IPS-20b (cell line): ENCODE measurements around the gene DVL1.

ENCODE experiments used
- H3K27ac ChIP-seq: one replicate; pipeline ENCODE4 v1.5.1; 2013; ENCODE audit warnings: low read length
- H3K27me3 ChIP-seq: 2 replicates; pipeline ENCODE4 v1.6.1; 2013; ENCODE audit warnings: mild to moderate bottlenecking, low read length, inconsistent platforms; ENCODE audit not compliant: insufficient read depth
- H3K36me3 ChIP-seq: 2 replicates; pipeline ENCODE4 v1.6.1; 2013; ENCODE audit warnings: low read depth, mild to moderate bottlenecking, inconsistent platforms, low read length, moderate library complexity; ENCODE audit not compliant: insufficient read depth
- H3K4me1 ChIP-seq: 2 replicates; pipeline ENCODE4 v1.6.1; 2013; ENCODE audit warnings: mild to moderate bottlenecking, control low read depth, inconsistent platforms, low read length, moderate library complexity; ENCODE audit not compliant: insufficient read depth
- H3K4me3 ChIP-seq: 2 replicates; pipeline ENCODE4 v1.5.1; 2013; ENCODE audit warnings: mild to moderate bottlenecking, low read length, inconsistent platforms
- H3K9ac ChIP-seq: 2 replicates; pipeline ENCODE4 v1.6.1; 2013; ENCODE audit warnings: low read depth, mild to moderate bottlenecking, inconsistent platforms, low read length, moderate library complexity
- H3K9me3 ChIP-seq: 2 replicates; pipeline ENCODE4 v1.6.1; 2013; ENCODE audit warnings: mild to moderate bottlenecking, low read depth, low read length, inconsistent platforms; ENCODE audit not compliant: insufficient read depth

Gene DVL1

GRCh38 chr1:1359664-1360468 lies 10.6 kb upstream of the DVL1 start:
- no peak overlapping the region for H3K4me3 ChIP-seq
- no peak overlapping the region for H3K9ac ChIP-seq
- no peaks in the 10 kb centered on the region for H3K9me3 ChIP-seq
- H3K27ac ChIP-seq: no peak overlapping the region
- H3K4me1 ChIP-seq: peaks cover 16% of the 10 kb centered on the region
- H3K36me3 ChIP-seq: no peaks in the 10 kb centered on the region
- peaks cover 2% of the 10 kb centered on the region for H3K27me3 ChIP-seq

DNA sequence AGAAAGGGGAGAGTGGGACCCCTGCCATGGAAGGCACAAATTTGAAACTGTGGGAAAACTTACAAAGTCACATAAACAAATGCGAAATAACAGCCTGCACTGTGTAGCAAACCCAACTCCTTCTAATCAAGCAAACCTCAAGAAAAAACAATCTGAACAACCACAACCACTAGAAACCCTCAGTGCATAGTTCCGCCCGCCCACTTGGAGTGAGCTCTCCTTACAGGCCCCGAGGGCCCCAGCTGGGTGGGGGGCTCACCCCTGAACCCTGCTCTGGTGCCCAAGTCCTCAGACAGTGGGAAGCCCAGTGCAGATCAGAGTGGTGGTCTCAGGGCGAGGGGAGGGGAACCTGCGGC lies 10.1 kb upstream of the DVL1 start:
- Histone ChIP-seq H3K4me1 (peaks cover 16% of the 10 kb centered on the region), H3K36me3 (no peaks in the 10 kb centered on the region), H3K27me3 (peaks cover 7% of the 10 kb centered on the region), H3K4me3 (no peak overlapping the region), H3K27ac (no peak overlapping the region), H3K9ac (no peak overlapping the region), H3K9me3 (no peaks in the 10 kb centered on the region)

DNA sequence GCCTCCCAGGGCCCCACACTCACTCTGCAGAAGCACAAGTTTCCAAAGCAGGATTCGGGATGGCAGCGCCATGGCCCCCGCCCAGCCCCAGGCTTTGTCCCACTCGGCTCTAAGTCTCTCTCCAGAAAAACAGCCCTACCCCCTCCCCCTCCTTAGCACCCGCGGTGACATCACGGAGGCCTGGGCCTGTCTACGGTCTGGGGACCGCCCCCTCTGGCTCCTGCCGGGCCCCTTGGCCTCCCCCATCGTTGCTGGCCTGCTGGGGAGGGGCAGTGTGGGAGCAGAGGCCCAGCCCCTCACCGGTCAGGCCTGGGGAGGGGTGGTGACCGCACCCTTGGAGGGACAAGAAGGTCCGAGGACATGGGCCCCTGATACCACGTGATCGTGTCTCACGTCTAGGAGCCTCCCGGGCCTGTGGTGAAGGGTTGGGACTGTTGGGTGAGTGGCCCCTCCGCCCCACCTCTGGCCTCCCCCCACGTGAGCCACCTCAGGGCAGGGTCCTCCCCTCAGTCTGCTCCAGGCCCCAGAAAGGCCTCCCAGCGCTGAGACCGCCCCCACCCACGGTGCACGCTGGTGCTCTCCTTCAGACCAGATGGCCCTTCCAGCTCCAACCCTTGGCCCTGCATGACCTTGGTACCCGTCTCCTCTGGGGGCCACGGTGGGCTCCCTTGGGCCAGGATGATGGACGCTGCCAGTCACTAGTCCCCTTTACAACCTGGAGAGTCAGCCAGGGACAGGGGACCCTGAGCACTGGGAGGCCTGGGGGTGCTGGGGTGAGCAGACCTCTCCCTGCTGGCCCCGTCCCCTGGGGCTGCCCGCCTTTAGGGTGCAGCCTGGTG lies 9.4 kb upstream of the DVL1 start, which contains the start of gene MXRA8:
Gene MXRA8, minus strand, starts transcription at position 123 of the 839 bp plus-strand sequence. Its CDS starts 51 bp downstream, at position 72.
- Histone ChIP-seq H3K4me1 (peaks cover 16% of the 10 kb centered on the region), H3K9me3 (no peaks in the 10 kb centered on the region), H3K9ac (peak within 1 kb of the TSS; percentile 67; the same call in 1 of the 2 replicates), H3K36me3 (no peaks in the 10 kb centered on the region), H3K4me3 (peak within 1 kb of the TSS; percentile 54; the same call in 1 of the 2 replicates), H3K27ac (no peak within 1 kb of the TSS), H3K27me3 (peaks cover 14% of the 10 kb centered on the region)

DNA sequence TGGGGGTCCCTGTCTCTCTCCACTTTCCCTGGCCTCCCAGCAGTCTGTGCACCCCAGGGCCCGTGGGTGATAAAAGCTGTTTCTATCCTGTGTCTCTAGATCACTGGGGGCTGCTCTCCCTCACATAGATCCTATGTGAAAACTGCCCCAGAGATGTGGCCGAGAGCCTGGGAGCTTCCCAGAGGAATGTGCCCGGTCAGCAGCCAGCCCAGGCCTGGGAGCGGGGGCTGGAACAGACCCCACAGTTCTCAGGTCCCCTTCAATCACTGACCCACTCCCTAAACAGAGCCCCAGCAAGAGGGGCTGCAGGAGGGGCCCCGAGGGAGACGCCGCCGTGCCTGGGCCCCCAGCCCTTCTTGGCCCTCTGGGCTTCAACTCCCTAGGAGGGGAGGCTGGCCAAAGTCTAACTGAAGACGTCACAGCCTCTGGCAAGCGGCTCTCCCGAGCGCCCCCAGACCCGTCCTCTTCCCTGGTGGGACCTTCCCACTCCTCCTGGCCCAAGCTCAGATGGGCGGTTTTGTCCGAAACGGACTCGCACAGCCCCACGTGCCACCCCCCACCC lies 8.7 kb upstream of the DVL1 start:
- Histone ChIP-seq H3K9ac (peak overlapping the region; percentile 67; the same call in 1 of the 2 replicates), H3K27me3 (peaks cover 20% of the 10 kb centered on the region), H3K9me3 (no peaks in the 10 kb centered on the region), H3K36me3 (no peaks in the 10 kb centered on the region), H3K4me3 (peak overlapping the region; percentile 54; the same call in 1 of the 2 replicates), H3K4me1 (peaks cover 17% of the 10 kb centered on the region), H3K27ac (no peak overlapping the region)

- H3K4me1 ChIP-seq: peaks cover 17% of the 10 kb centered on the region
- H3K36me3 ChIP-seq: no peaks in the 10 kb centered on the region
- H3K27ac ChIP-seq: no peak overlapping the region
- peaks cover 22% of the 10 kb centered on the region for H3K27me3 ChIP-seq
- no peak overlapping the region for H3K9ac ChIP-seq
- no peak overlapping the region for H3K4me3 ChIP-seq
- no peaks in the 10 kb centered on the region for H3K9me3 ChIP-seq
Observed at GRCh38 chr1:1356796-1357401, 7.7 kb upstream of the DVL1 start.

- Histone ChIP-seq H3K9me3 (no peaks in the 10 kb centered on the region), H3K4me1 (peaks cover 16% of the 10 kb centered on the region), H3K9ac (no peak overlapping the region), H3K4me3 (no peak overlapping the region), H3K36me3 (no peaks in the 10 kb centered on the region), H3K27me3 (peaks cover 22% of the 10 kb centered on the region), H3K27ac (no peak overlapping the region)
Observed at GRCh38 chr1:1356166-1356795, 7.1 kb upstream of the DVL1 start.

DNA sequence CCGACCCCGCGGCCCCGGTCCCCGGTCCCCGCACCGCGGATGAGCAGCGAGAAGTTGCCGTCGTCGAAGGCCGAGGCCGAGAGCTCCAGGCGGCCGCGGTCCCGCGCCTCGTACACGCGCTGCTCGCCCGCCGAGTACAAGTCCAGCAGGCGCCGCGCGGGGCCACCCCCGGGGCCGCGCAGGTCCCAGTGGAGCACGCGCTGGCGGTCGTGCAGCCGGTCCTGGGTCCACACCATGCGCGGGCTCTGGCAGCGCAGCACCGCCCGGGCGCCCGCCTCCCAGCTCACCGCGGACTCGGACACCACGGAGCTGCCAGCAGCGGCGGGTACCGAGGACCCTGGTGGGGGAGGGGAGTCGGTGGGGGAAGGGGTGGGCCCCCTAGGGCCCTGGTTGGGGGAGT lies 6.2 kb upstream of the DVL1 start:
- H3K36me3 ChIP-seq: no peaks in the 10 kb centered on the region
- peaks cover 22% of the 10 kb centered on the region for H3K27me3 ChIP-seq
- H3K9ac ChIP-seq: no peak overlapping the region
- H3K27ac ChIP-seq: no peak overlapping the region
- H3K9me3 ChIP-seq: no peaks in the 10 kb centered on the region
- H3K4me1 ChIP-seq: peaks cover 12% of the 10 kb centered on the region; the same call in 1 of the 2 replicates
- no peak overlapping the region for H3K4me3 ChIP-seq

GRCh38 chr1:1354271-1355247 lies 5.3 kb upstream of the DVL1 start:
- peaks cover 22% of the 10 kb centered on the region for H3K27me3 ChIP-seq
- H3K9ac ChIP-seq: peak overlapping the region; percentile 63; the same call in 1 of the 2 replicates
- peak overlapping the region; percentile 59; the same call in 1 of the 2 replicates for H3K4me3 ChIP-seq
- H3K27ac ChIP-seq: no peak overlapping the region
- H3K4me1 ChIP-seq: peaks cover 12% of the 10 kb centered on the region; the same call in 1 of the 2 replicates
- no peaks in the 10 kb centered on the region for H3K36me3 ChIP-seq
- no peaks in the 10 kb centered on the region for H3K9me3 ChIP-seq

DNA sequence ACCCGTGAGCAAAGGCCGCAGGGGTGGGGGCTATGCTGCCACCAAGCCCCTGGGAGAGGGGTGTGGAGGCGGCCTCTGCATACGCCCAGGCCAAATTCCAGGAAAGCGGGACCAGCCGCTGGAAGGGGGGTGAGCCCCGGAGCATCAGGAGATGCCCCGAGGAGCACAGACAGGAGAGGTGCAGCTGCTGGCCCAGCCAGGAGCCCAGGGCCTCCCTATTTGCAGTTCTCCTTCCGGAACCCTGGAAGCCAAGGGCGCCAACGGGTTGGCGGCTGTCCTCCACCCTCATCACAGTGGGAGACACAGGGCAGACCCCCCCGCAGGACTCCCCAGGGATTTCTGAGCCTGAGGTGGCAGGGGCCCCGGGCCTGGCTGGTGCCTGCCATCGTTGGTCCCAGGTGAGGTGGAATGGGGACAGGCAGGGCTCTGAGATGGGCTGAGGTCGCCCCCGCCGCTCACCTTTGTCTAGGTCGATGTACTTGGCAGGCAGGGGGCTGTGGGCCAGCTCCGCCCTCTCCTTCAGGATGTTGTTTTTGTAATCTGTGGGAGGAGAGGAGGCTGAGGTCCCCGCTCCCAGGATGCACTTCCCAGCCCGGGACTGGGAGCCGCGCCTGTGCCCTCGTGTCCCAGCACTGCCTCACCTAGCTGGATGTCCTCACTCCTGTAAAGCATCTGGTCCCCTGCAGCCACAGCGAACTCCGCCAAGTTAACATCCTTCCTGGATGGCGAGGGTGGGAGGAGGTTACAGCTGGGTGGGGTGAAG lies 4.4 kb upstream of the DVL1 start:
- H3K9me3 ChIP-seq: no peaks in the 10 kb centered on the region
- peaks cover 22% of the 10 kb centered on the region for H3K27me3 ChIP-seq
- H3K9ac ChIP-seq: peak overlapping the region; percentile 63; the same call in 1 of the 2 replicates
- peak overlapping the region; percentile 59; the same call in 1 of the 2 replicates for H3K4me3 ChIP-seq
- H3K36me3 ChIP-seq: no peaks in the 10 kb centered on the region
- no peak overlapping the region for H3K27ac ChIP-seq
- H3K4me1 ChIP-seq: peaks cover 7% of the 10 kb centered on the region; the same call in 1 of the 2 replicates
